ENCODE data around the gene FYN. TPM values are rescaled to one million over a fixed set of nuclear protein-coding genes. Genes with fewer than 3 reads are reported as not detected.
A peak's percentile ranks its signal among the peaks of the same experiment; 100 is the strongest.

FYN gene
- total and polyA plus RNA-seq, 2 of the 8 experiments (the other 6 are each of a cell fraction or from before 2014, with no cell fraction given) = 46.8 to 97.2 TPM

GRCh38 chr6:111623046-111623718, 250.1 kb downstream of the FYN start:
- Histone ChIP-seq H4K20me1 (replicated peaks in 1 of 2; ENCODE audit: control insufficient read depth in 1 of 2, insufficient read depth in 2 of 2, low read length in 2 of 2) (no peaks in the 10 kb centered on the region), H2BK12ac (ENCODE audit: low read depth, low read length) (no peak overlapping the region), H3K56ac (replicated peaks; ENCODE audit: insufficient read length, low read depth, low read length) (no peak overlapping the region), H4K5ac (ENCODE audit: insufficient read length, low read depth, low read length) (peak overlapping the region; percentile 16), H3K14ac (ENCODE audit: insufficient read length) (no peak overlapping the region), H3K9ac (replicated peaks in 1 of 4; ENCODE audit: extremely low read depth in 1 of 4, low read depth in 3 of 4, low read length in 3 of 4) (no peak overlapping the region), H3K36me3 (ENCODE audit: control insufficient read depth in 2 of 4, insufficient read depth in 4 of 4, low read length in 3 of 4) (no peaks in the 10 kb centered on the region), H3K4me2 (ENCODE audit: insufficient read depth in 1 of 2, low read depth in 2 of 2, low read length in 2 of 2) (no peak overlapping the region), H3K79me1 (ENCODE audit: low read depth, low read length) (no peaks in the 10 kb centered on the region), H3K79me2 (ENCODE audit: control insufficient read depth in 1 of 2, insufficient read depth in 2 of 2, low read length in 2 of 2) (no peaks in the 10 kb centered on the region), H3K9me3 (ENCODE audit: insufficient read depth in 2 of 2, low read depth in 1 of 2, low read length in 1 of 2) (no peaks in the 10 kb centered on the region), H3K27me3 (replicated peaks in 1 of 4; ENCODE audit: control insufficient read depth in 3 of 4, extremely low read depth in 1 of 4, insufficient read depth in 3 of 4, low read length in 3 of 4) (no peaks in the 10 kb centered on the region), H4K91ac (replicated peaks; ENCODE audit: insufficient read length, low read length) (no peak overlapping the region), H4K8ac (ENCODE audit: extremely low read depth, insufficient read depth, low read length) (peak overlapping the region; percentile 38; the same call in 1 of the 2 replicates), H3K4me3 (ENCODE audit: extremely low read depth in 1 of 4, insufficient read depth in 2 of 4, low read depth in 3 of 4, low read length in 4 of 4) (no peak overlapping the region), H3K4me1 (replicated peaks in 1 of 4; ENCODE audit: control insufficient read depth in 3 of 4, insufficient read depth in 4 of 4, low read length in 3 of 4) (peaks cover 0 to 3% (median 0%) of the 10 kb centered on the region in 4 experiments; a peak in 4 of 7 replicates), H3K18ac (ENCODE audit: extremely low read depth, low read length) (no peak overlapping the region), H2BK20ac (ENCODE audit: low read length) (no peak overlapping the region), H2BK120ac (replicated peaks; ENCODE audit: low read depth, low read length) (no peak overlapping the region), H3K27ac (ENCODE audit: low read depth, low read length) (no peak overlapping the region), H2BK15ac (ENCODE audit: low read length) (no peak overlapping the region), H2AFZ (ENCODE audit: low read length) (peak overlapping the region; percentile 3; the same call in 1 of the 2 replicates), H3K23me2 (ENCODE audit: low read depth, low read length) (peaks cover under 1% of the 10 kb centered on the region; the same call in 1 of the 2 replicates), H2AK5ac (ENCODE audit: low read depth, low read length) (no peak overlapping the region), H3K4ac (replicated peaks; ENCODE audit: insufficient read length, low read depth, low read length) (no peak overlapping the region), H3K23ac (ENCODE audit: insufficient read length) (no peak overlapping the region), H2BK5ac (ENCODE audit: low read depth, low read length) (no peak overlapping the region)
- ChIA-PET CTCF (ENCODE audit: partially characterized antibody) (interaction anchor here (0.9 kb wide), 1 partner anchor 419 kb away, joined by 3 read pairs; no protein-coding TSS in a partner anchor), POLR2A (ENCODE audit: partially characterized antibody) (no interaction called here)
- 86% methylated on average over 9 of the region's 9 CpGs; no CpG with 5 or more reads in 1 of the 2 experiments for WGBS, 2 experiments (ENCODE audit: extremely low coverage in 1 of 2, insufficient coverage in 1 of 2, insufficient read length in 1 of 2, insufficient replicate concordance in 2 of 2, low coverage in 1 of 2, low lambda C conversion rate in 2 of 2, missing lambda C conversion rate in 1 of 2)
- no peak for DNase-seq (ENCODE audit: low read depth in 1 of 2, low spot score in 2 of 2)
- no peak for FAIRE-seq
- TF ChIP-seq YY1 (IDR thresholded peaks at IDR 0.05; ENCODE audit: low read depth, low read length) (no peak), RXRA (IDR thresholded peaks at IDR 0.05; ENCODE audit: insufficient read depth, low read depth, low read length) (no peak), RFX5 (IDR thresholded peaks at IDR 0.05; ENCODE audit: borderline replicate concordance, low read depth, low read length) (no peak), HDAC6 (IDR thresholded peaks at IDR 0.05; ENCODE audit: low read depth, low read length) (no peak), SIX5 (IDR thresholded peaks at IDR 0.05; ENCODE audit: low read depth, low read length) (no peak)
